GM10266 (cell line): ENCODE results near the gene SOCS7.

Experiments
- DNase-seq: peaks from one replicate; pipeline ENCODE4 v3.0.0; 2012; ENCODE audit errors: extremely low spot score
- CTCF ChIP-seq: IDR thresholded peaks from 2 replicates; pipeline ENCODE4 v1.5.1; 2012; ENCODE audit warnings: mild to moderate bottlenecking, low read depth; ENCODE audit not compliant: control insufficient read depth, insufficient read depth; ENCODE audit errors: missing control alignments

Gene SOCS7

GRCh38 chr17:38338053-38338452 is 13.6 kb upstream of the SOCS7 start:
- no peak for TF ChIP-seq CTCF
- DNase-seq: no peak

- TF ChIP-seq CTCF: no peak
- no peak for DNase-seq
Observed at GRCh38 chr17:38338535-38338934, 13.1 kb upstream of the SOCS7 start.

GRCh38 chr17:38339891-38340290 is 11.8 kb upstream of the SOCS7 start:
- no peak for DNase-seq
- TF ChIP-seq CTCF: no peak

GRCh38 chr17:38341035-38341721 is 10.5 kb upstream of the SOCS7 start:
- DNase-seq: no peak
- no peak for TF ChIP-seq CTCF

GRCh38 chr17:38342886-38343607 is 8.6 kb upstream of the SOCS7 start:
- DNase-seq: no peak
- TF ChIP-seq CTCF: no peak

- TF ChIP-seq CTCF: no peak
- DNase-seq: no peak
Observed at GRCh38 chr17:38343608-38344419, 7.8 kb upstream of the SOCS7 start, which contains the start of gene GPR179. GPR179 (minus strand) TSS chr17:38343956; CDS start chr17:38343789, 167 bp downstream.
